HTERT RPE-1 (cell line): ENCODE data around the gene CALCA.

Experiments
- in situ Hi-C: fragments of 300-500 bp; cut with MboI; formaldehyde crosslinking; loops from 4 replicates; pipeline ENCODE4 v1.14.3; 2020; ENCODE audit warnings: low sequenced_read_pairs

Gene CALCA

GRCh38 chr11:14949437-14950147 is 22.6 kb downstream of the CALCA start:
- in situ Hi-C loops = no loop called here

GRCh38 chr11:14942745-14943144 is 29.4 kb downstream of the CALCA start:
- in situ Hi-C loops = no loop called here

- in situ Hi-C loops = no loop called here
Observed at GRCh38 chr11:14938936-14939335, 33.2 kb downstream of the CALCA start.

- in situ Hi-C loops = no loop called here
Observed at GRCh38 chr11:14934641-14935351, 37.4 kb downstream of the CALCA start.

DNA sequence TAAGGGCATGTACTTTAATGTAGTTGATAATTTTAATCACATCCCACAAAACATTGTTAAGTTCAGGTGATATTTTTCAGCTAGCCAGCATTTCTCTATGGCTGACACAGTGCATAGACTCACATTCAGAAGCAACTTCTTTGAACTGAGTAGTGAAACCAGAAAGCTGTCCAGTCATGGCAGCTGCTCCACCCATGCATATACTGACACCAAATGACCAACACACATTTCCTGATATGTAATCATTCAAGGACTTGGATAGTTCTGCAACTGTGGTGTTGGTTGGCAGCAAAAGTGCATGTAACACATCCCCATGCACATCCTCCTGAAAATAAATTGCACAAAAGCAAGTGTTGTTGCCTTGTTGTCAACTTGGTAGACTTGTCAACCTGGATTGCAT is 39.7 kb downstream of the CALCA start:
- in situ Hi-C loops = no loop called here

GRCh38 chr11:14930369-14930768 is 41.8 kb downstream of the CALCA start:
- in situ Hi-C loops = no loop called here

DNA sequence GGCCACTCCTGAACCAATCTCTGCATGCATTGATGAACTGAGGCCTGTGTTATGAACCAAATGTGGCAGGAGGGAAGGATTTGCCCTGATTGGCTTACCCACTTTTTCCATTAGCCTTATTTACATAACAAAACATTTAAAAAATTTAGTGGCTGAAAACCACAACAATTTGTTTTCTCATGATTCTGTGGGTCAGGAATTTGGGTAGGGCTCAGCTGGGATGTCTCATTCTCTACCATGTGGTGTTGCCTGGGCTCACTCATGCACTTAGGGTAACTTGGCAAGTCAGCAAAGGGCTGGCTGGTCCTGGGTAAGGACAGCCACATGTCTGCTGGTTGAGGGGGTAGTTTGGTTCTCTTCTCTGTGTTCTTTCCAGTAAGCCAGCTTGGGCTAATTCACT is 45.0 kb downstream of the CALCA start:
- in situ Hi-C loops = no loop called here

DNA sequence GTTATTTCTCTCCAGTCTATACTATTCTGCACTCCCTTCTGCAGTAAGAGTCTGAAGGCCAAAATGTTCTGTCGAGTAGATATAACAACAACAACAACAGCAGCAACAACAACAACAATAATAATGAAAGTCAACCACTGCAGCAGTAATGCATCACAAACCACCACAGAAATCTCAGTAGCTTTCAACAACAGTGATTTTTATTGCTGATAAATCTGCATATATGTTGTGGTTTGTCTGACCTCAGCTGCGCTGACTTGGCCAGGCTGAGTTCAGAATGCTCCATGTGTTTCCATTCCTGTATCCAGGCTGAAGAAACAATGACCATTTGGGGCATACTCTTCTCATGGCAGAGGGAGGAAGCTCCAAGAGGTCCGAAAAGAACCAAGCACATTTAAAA is 47.8 kb downstream of the CALCA start:
- in situ Hi-C loops = no loop called here
